ENCODE results near the gene PC. TPM values are rescaled to one million over a fixed set of nuclear protein-coding genes. Genes with fewer than 3 reads are reported as not detected.

The PC gene
- total RNA-seq, 1 experiment from 2014 or later, result 22.5 TPM

- Histone ChIP-seq H3K4me1 (peaks cover 21% of the 10 kb centered on the region), H3K9me3 (0 out of 2 replicates have a peak, but pooled peaks cover 3% of the 10 kb centered on the region), H3K4me3 (ENCODE audit: low read depth, low read length) (no peak overlapping the region), H3K36me3 (ENCODE audit: control insufficient read depth, insufficient read depth, low read length) (peaks cover 1% of the 10 kb centered on the region; the same call in 1 of the 2 replicates), H3K27me3 (replicated peaks; ENCODE audit: control insufficient read depth, insufficient read depth, low read length) (no peaks in the 10 kb centered on the region)
- CTCF ChIA-PET, result no interaction called here
- BruUV-seq (replicated peaks), result no TSS peak
- H3K36me3 Mint-ChIP-seq (ENCODE audit: insufficient read depth, unreplicated experiment), result peaks cover 35% of the 10 kb centered on the region
- no peak overlapping the region for H3K4me3 Mint-ChIP-seq (ENCODE audit: unreplicated experiment)
- no peaks in the 10 kb centered on the region for H3K27me3 Mint-ChIP-seq (ENCODE audit: insufficient read depth, unreplicated experiment)
- H3K4me1 Mint-ChIP-seq (ENCODE audit: low read depth, unreplicated experiment), result peaks cover 6% of the 10 kb centered on the region
- no peak for TF ChIP-seq CTCF (IDR thresholded peaks at IDR 0.05; ENCODE audit: insufficient read depth in 1 of 2, low read depth in 1 of 2, low read length in 1 of 2, severe bottlenecking in 1 of 2, unreplicated experiment in 1 of 2)
- no peak overlapping the region for H3K27ac Mint-ChIP-seq (ENCODE audit: unreplicated experiment)
- intact Hi-C loops (cut with micrococcal nuclease; ENCODE audit: unreplicated experiment), result no loop called here
- POLR2A ChIA-PET, result interaction anchor here (0.5 kb wide), 1 partner anchor 583 kb away, joined by 3 read pairs; no protein-coding TSS in a partner anchor
- H3K9me3 Mint-ChIP-seq (ENCODE audit: unreplicated experiment), result no peaks in the 10 kb centered on the region
- no peak for DNase-seq
These were observed 134.5 kb downstream of the PC start for GRCh38 chr11:66823700-66824099.

DNA sequence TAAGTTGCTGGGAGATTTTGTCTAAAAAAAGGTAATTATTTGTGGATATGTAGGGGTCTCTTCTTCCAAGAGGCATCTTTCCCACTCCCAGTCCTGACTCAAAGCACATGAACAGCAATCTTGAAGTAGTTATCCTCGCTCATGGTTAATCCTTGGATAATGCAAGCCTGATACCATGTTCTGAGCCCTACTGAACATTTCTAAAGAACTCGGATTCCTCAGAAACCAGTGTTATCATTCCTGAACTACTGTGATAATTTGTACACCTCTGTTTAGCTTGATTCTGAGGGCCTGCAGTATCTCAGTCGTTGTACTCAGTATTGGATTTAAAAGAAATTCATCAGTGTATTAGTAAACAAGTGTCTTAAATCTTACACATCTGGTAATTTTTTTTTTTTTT, 137.3 kb downstream of the PC start:
- Mint-ChIP-seq H3K36me3 (ENCODE audit: insufficient read depth, unreplicated experiment) (peaks cover 17% of the 10 kb centered on the region), H3K27me3 (ENCODE audit: insufficient read depth, unreplicated experiment) (no peaks in the 10 kb centered on the region), H3K9me3 (ENCODE audit: unreplicated experiment) (no peaks in the 10 kb centered on the region), H3K27ac (ENCODE audit: unreplicated experiment) (no peak overlapping the region), H3K4me1 (ENCODE audit: low read depth, unreplicated experiment) (peaks cover 13% of the 10 kb centered on the region), H3K4me3 (ENCODE audit: unreplicated experiment) (no peak overlapping the region)
- Histone ChIP-seq H3K4me3 (ENCODE audit: low read depth, low read length) (no peak overlapping the region), H3K36me3 (ENCODE audit: control insufficient read depth, insufficient read depth, low read length) (no peaks in the 10 kb centered on the region; the same call in 1 of the 2 replicates), H3K27me3 (replicated peaks; ENCODE audit: control insufficient read depth, insufficient read depth, low read length) (no peaks in the 10 kb centered on the region), H3K9me3 (0 out of 2 replicates have a peak, but pooled peaks cover 3% of the 10 kb centered on the region), H3K4me1 (peaks cover 41% of the 10 kb centered on the region)
- BruUV-seq (replicated peaks), result no TSS peak
- ChIA-PET CTCF (interaction anchor here (1.1 kb wide), 1 partner anchor 128 kb away, joined by 3 read pairs; no protein-coding TSS in a partner anchor), POLR2A (interaction anchor here (0.9 kb wide), 1 partner anchor 183 kb away, joined by 3 read pairs; the partner anchor contains the start of gene RBM4)
- no peak for TF ChIP-seq CTCF (IDR thresholded peaks at IDR 0.05; ENCODE audit: insufficient read depth in 1 of 2, low read depth in 1 of 2, low read length in 1 of 2, severe bottlenecking in 1 of 2, unreplicated experiment in 1 of 2)
- DNase-seq, result no peak
- intact Hi-C loops (cut with micrococcal nuclease; ENCODE audit: unreplicated experiment), result no loop called here

GRCh38 chr11:66820381-66820780, 137.8 kb downstream of the PC start:
- intact Hi-C loops (cut with micrococcal nuclease; ENCODE audit: unreplicated experiment), result no loop called here
- Histone ChIP-seq H3K4me3 (ENCODE audit: low read depth, low read length) (no peak overlapping the region), H3K36me3 (ENCODE audit: control insufficient read depth, insufficient read depth, low read length) (no peaks in the 10 kb centered on the region; the same call in 1 of the 2 replicates), H3K27me3 (replicated peaks; ENCODE audit: control insufficient read depth, insufficient read depth, low read length) (no peaks in the 10 kb centered on the region), H3K9me3 (0 out of 2 replicates have a peak, but pooled peaks cover 3% of the 10 kb centered on the region), H3K4me1 (peaks cover 41% of the 10 kb centered on the region)
- H3K36me3 Mint-ChIP-seq (ENCODE audit: insufficient read depth, unreplicated experiment), result peaks cover 19% of the 10 kb centered on the region
- no peak for TF ChIP-seq CTCF (IDR thresholded peaks at IDR 0.05; ENCODE audit: insufficient read depth in 1 of 2, low read depth in 1 of 2, low read length in 1 of 2, severe bottlenecking in 1 of 2, unreplicated experiment in 1 of 2)
- no peak for DNase-seq
- no peaks in the 10 kb centered on the region for H3K9me3 Mint-ChIP-seq (ENCODE audit: unreplicated experiment)
- peaks cover 13% of the 10 kb centered on the region for H3K4me1 Mint-ChIP-seq (ENCODE audit: low read depth, unreplicated experiment)
- H3K27me3 Mint-ChIP-seq (ENCODE audit: insufficient read depth, unreplicated experiment), result no peaks in the 10 kb centered on the region
- POLR2A ChIA-PET, result interaction anchor here (0.9 kb wide), 1 partner anchor 182 kb away, joined by 3 read pairs; the partner anchor contains the start of gene RBM4
- BruUV-seq (replicated peaks), result no TSS peak
- H3K27ac Mint-ChIP-seq (ENCODE audit: unreplicated experiment), result no peak overlapping the region
- CTCF ChIA-PET, result interaction anchor here (1.0 to 1.1 kb wide), 2 partner anchors 14 to 128 kb away, joined by 3 read pairs; no protein-coding TSS in a partner anchor
- no peak overlapping the region for H3K4me3 Mint-ChIP-seq (ENCODE audit: unreplicated experiment)

Measured in Caco-2 (cell line).